BLaER1 treated with 17β-estradiol and CSF1 and Interleukin-3, amounts not matched to agents 10 nM and 100 nM (cell line): ENCODE results near the gene TMEM269.
A peak's percentile ranks its signal among the peaks of the same experiment; 100 is the strongest.

ENCODE experiments used
- H3K27ac ChIP-seq, 11 experiments: shearing (Covaris generic); formaldehyde crosslinking; 2 replicates each; pipeline ENCODE4 v1.8.1; 2022
- H3K27me3 ChIP-seq, 11 experiments: shearing (Covaris generic); formaldehyde crosslinking; 2 replicates each; pipeline ENCODE4 v1.8.1; 2022
- H3K36me3 ChIP-seq, 11 experiments: shearing (Covaris generic); formaldehyde crosslinking; 2 replicates each; pipeline ENCODE4 v1.8.1; 2022
- H3K4me1 ChIP-seq, 10 experiments: shearing (Covaris generic); formaldehyde crosslinking; 2 replicates each; pipeline ENCODE4 v1.8.1; 2022
- H3K4me2 ChIP-seq, 11 experiments: shearing (Covaris generic); formaldehyde crosslinking; 2 replicates each; pipeline ENCODE4 v1.8.1; 2022
- H3K4me3 ChIP-seq, 10 experiments: shearing (Covaris generic); formaldehyde crosslinking; 2 replicates each; pipeline ENCODE4 v1.8.1; 2022
- H3K9ac ChIP-seq, 11 experiments: shearing (Covaris generic); formaldehyde crosslinking; 2 replicates each; pipeline ENCODE4 v1.8.1; 2022
- H3K9me3 ChIP-seq, 11 experiments: shearing (Covaris generic); formaldehyde crosslinking; replicated peaks in 1 of 11; 2 replicates each; pipeline ENCODE4 v1.8.1; 2022
- H4K20me1 ChIP-seq, 11 experiments: shearing (Covaris generic); formaldehyde crosslinking; 2 replicates each; pipeline ENCODE4 v1.8.1; 2022
- Cebpa-rat ChIP-seq, 11 experiments: shearing (Covaris generic); IDR thresholded peaks; 2 replicates each; pipeline ENCODE4 v1.8.1; 2022

The TMEM269 gene

DNA sequence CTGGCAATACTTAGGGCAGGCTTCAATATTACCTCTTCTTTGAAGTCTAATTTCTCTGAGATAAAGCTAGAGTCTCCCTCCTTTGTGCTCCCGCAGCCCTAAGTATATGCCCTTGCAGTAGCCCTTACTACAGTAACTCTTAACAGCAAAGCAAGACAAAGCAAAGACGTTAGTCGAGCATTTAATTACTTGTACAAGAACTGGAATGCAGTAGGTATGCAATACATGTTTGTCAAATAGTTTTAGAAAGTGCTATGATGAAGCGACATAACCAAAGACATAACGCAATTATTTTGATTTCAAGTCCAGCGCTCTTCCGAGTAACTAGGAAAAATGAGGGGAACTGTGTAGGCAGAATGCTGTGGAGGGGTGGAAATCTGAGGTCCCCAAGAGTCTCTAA is 19.5 kb upstream of the TMEM269 start:
- no peaks in the 10 kb centered on the region for H3K27me3 ChIP-seq
- peaks cover 47 to 57% (median 51%) of the 10 kb centered on the region in 10 experiments for H3K4me1 ChIP-seq
- H3K4me2 ChIP-seq = peak overlapping the region; percentile 85 to 95 (median 93)
- peaks cover 17 to 51% (median 40%) of the 10 kb centered on the region in 11 experiments; a peak in 21 of 22 replicates for H3K36me3 ChIP-seq
- no peak for TF ChIP-seq Cebpa-rat (IDR thresholded peaks at IDR 0.05)
- no peaks in the 10 kb centered on the region for H3K9me3 ChIP-seq
- peaks cover 7 to 46% (median 31%) of the 10 kb centered on the region in 11 experiments; a peak in 19 of 22 replicates for H4K20me1 ChIP-seq
- peak overlapping the region; percentile 90 to 96 (median 93) for H3K9ac ChIP-seq
- peak overlapping the region; percentile 87 to 99 (median 96) for H3K4me3 ChIP-seq
- peak overlapping the region in 6 of 11 experiments; percentile 81 to 91 (median 86); a peak in 6 of 22 replicates for H3K27ac ChIP-seq

DNA sequence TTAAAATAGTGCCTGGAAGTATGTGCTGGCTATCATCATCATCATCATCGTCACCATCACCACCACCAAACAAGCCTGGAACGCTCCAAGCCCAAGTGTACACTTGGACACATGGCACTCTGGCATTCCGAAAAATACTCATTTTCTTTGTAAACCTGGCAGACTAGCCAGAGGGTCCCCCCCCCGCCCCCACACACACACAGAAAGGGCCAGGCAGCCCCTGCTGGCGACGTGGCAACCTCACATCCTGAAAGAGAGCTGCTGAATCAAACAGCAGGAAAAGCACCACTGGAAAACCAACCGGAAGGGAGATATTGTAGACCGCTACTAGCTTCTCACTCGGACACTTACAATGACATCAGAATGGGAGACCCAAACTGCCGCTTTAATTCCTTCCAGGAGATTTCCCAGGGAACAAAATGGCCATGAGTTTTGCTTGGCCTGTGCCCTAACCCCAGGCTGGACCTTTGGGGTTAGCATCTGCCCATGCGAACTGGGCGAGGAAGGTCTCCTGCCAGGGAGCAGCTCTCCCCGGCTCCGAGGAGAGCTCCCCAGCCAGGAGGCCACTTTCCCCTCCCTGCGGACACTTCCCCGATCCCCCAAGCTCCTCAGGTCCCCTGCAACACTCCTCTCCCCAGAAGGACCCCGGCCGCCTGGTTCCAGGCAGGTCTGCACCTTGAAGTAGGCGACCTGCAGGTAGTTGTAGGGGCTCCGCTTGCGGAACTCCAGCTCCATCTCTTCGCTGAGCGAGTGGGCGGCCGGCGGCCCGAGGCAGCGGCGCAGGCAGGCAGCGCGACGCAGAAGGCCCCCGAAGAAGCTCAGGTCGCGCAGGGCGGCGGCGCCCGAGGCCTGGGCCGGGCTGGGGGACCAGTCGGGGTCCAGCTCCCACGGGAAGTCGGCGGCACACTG is 18.7 kb upstream of the TMEM269 start:
- TF ChIP-seq Cebpa-rat (IDR thresholded peaks at IDR 0.05) = no peak
- H4K20me1 ChIP-seq = peaks cover 7 to 51% (median 31%) of the 10 kb centered on the region in 11 experiments; a peak in 19 of 22 replicates
- H3K9ac ChIP-seq = peak overlapping the region; percentile 90 to 96 (median 93)
- H3K4me3 ChIP-seq = peak overlapping the region; percentile 87 to 99 (median 96)
- H3K36me3 ChIP-seq = peaks cover 14 to 51% (median 37%) of the 10 kb centered on the region in 11 experiments; a peak in 21 of 22 replicates
- H3K27ac ChIP-seq = peak overlapping the region; percentile 72 to 91 (median 85)
- H3K4me2 ChIP-seq = peak overlapping the region; percentile 85 to 95 (median 93)
- no peaks in the 10 kb centered on the region for H3K27me3 ChIP-seq
- H3K9me3 ChIP-seq = no peaks in the 10 kb centered on the region
- peaks cover 47 to 54% (median 52%) of the 10 kb centered on the region in 10 experiments for H3K4me1 ChIP-seq

DNA sequence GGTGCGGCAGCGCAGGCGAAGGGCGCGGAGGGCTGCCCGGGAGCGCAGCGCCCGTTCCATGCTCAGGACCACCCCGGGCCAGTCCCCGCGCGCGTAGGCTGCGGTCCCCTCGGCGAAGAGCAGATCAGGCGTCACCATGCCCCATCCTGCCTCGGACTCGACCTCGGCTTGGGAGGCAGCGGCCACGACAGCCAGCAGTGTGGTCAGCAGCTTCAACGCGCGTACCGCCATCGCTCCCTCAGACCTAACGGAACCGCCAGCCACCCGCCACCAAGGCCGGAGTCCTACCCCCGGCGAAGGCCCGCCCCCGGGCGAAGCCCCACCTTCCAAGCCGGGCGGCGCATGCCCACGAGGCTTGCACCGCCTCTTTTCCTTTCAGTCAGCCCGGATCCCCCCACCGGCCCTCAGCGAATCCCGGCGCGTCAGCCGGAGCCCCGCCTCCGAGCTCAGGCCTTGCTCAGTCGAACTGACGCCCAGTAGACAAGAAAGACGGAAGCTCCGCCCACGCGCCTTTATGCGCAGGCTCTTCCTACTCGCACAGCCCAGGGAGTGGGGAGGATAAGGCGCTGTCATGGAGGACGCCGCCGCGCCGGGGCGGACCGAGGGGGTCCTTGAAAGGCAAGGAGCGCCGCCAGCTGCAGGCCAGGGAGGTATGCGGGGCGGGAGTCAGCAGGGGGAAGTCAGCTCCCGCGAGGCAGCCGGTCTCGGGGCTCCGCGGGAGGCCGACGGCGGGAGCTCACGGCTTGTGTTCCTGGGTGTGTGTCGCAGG is 17.9 kb upstream of the TMEM269 start, which contains the start of the genes C1orf50 and P3H1:
TSS of gene C1orf50 (plus strand) at position 509 of the 769 bp plus-strand sequence. CDS start at position 572, 63 bp downstream.
TSS of gene P3H1 (minus strand) at position 288 of the 769 bp plus-strand sequence. CDS start at position 231, 57 bp downstream.
- H3K4me2 ChIP-seq = peak within 1 kb of the TSS; percentile 89 to 95 (median 93)
- H3K27me3 ChIP-seq = no peaks in the 10 kb centered on the region
- peak within 1 kb of the TSS; percentile 87 to 99 (median 96) for H3K4me3 ChIP-seq
- TF ChIP-seq Cebpa-rat (IDR thresholded peaks at IDR 0.05) = no peak
- H4K20me1 ChIP-seq = peaks cover 7 to 56% (median 31%) of the 10 kb centered on the region in 11 experiments; a peak in 19 of 22 replicates
- H3K36me3 ChIP-seq = peaks cover 7 to 49% (median 31%) of the 10 kb centered on the region in 11 experiments; a peak in 20 of 22 replicates
- peak within 1 kb of the TSS; percentile 90 to 96 (median 93) for H3K9ac ChIP-seq
- H3K27ac ChIP-seq = peak within 1 kb of the TSS; percentile 81 to 91 (median 87)
- H3K4me1 ChIP-seq = peaks cover 47 to 54% (median 52%) of the 10 kb centered on the region in 10 experiments
- H3K9me3 ChIP-seq = no peaks in the 10 kb centered on the region

DNA sequence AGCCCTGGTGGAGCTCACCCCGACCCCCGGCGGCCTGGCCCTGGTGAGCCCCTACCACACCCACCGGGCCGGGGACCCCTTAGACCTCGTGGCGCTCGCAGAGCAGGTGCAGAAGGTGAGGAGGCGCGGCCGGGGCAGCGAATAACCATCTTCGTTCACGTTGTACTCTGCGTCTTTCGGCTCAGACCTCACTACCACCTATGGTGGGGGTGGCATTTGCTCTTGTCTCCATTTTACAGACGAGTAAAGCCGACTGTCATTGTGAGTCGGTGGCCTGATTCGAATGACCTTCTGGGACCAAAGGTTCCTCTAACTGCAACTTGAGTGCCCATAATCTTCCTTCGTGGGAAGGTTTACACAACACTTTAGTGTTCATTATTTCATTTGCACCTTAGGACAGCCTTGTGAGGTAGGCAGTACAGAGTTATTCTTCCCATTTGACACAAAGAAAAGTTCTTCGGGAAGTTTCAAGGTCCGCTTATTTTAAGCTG is 17.2 kb upstream of the TMEM269 start:
- Histone ChIP-seq H3K27me3 (no peaks in the 10 kb centered on the region), H3K9ac (peak overlapping the region; percentile 90 to 96 (median 93)), H4K20me1 (peaks cover 7 to 58% (median 27%) of the 10 kb centered on the region in 11 experiments; a peak in 19 of 22 replicates), H3K4me3 (peak overlapping the region; percentile 87 to 99 (median 96)), H3K4me2 (peak overlapping the region; percentile 80 to 93 (median 90)), H3K4me1 (peaks cover 42 to 52% (median 47%) of the 10 kb centered on the region in 10 experiments), H3K36me3 (peaks cover 3 to 49% (median 30%) of the 10 kb centered on the region in 11 experiments; a peak in 19 of 22 replicates), H3K9me3 (no peaks in the 10 kb centered on the region), H3K27ac (peak overlapping the region; percentile 81 to 91 (median 87))
- no peak for TF ChIP-seq Cebpa-rat (IDR thresholded peaks at IDR 0.05)

DNA sequence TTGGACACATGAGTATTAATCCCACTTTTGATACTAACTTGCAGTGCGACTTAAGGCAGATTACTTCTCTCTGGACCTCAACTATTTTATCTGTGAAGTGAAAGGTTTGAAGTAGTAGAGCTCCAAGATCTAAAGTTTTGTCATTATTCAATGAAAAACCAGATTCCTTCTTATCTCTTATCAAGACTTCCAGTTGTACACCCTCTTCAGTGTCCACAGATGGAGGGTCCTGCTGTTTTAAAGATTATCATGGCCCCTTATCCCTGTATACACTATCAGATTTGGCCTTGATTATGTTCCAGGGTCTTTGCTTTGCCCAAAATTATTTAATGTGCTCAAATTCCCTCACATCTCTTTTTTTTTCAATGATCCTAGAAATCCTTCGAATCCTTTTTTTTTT is 16.6 kb upstream of the TMEM269 start:
- Histone ChIP-seq H3K4me1 (peaks cover 36 to 46% (median 42%) of the 10 kb centered on the region in 10 experiments), H3K4me2 (peak overlapping the region; percentile 80 to 93 (median 90)), H3K9me3 (no peaks in the 10 kb centered on the region), H3K27me3 (no peaks in the 10 kb centered on the region), H3K27ac (peak overlapping the region in 7 of 11 experiments; percentile 81 to 90 (median 87); a peak in 9 of 22 replicates), H3K4me3 (peak overlapping the region; percentile 87 to 99 (median 96)), H3K9ac (peak overlapping the region; percentile 90 to 96 (median 93)), H3K36me3 (peaks cover 4 to 48% (median 32%) of the 10 kb centered on the region in 11 experiments; a peak in 20 of 22 replicates), H4K20me1 (peaks cover 8 to 59% (median 25%) of the 10 kb centered on the region in 11 experiments; a peak in 19 of 22 replicates)
- TF ChIP-seq Cebpa-rat (IDR thresholded peaks at IDR 0.05) = no peak

DNA sequence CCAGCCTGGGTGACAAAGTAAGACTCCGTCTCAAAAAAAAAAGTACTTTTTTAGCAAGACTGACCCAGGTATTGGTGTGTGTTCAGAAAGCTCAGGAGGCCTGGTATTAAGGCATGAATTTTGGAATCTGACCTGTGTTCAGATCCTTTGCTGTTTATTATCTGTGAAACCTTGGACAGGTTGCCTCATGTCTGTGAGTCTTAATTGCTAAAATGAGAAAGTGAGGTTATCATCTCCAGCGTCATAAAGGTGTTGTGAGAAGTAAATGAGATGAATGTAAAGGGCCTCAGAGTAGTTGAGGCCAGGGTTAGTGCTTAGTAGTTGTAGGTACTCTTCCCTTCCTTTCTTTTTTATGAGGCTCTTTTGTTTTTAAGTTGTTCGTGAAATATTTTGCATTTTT is 15.0 kb upstream of the TMEM269 start:
- Histone ChIP-seq H3K4me2 (peak overlapping the region in 5 of 11 experiments; percentile 11 to 93 (median 90); a peak in 5 of 22 replicates), H3K27ac (no peak overlapping the region), H3K4me1 (peaks cover 19 to 32% (median 28%) of the 10 kb centered on the region in 10 experiments), H3K9me3 (no peaks in the 10 kb centered on the region), H3K27me3 (no peaks in the 10 kb centered on the region), H3K4me3 (no peak overlapping the region), H4K20me1 (peaks cover 7 to 59% (median 15%) of the 10 kb centered on the region in 11 experiments; a peak in 19 of 22 replicates), H3K36me3 (peaks cover 19 to 58% (median 47%) of the 10 kb centered on the region in 11 experiments), H3K9ac (no peak overlapping the region)
- TF ChIP-seq Cebpa-rat (IDR thresholded peaks at IDR 0.05) = no peak

DNA sequence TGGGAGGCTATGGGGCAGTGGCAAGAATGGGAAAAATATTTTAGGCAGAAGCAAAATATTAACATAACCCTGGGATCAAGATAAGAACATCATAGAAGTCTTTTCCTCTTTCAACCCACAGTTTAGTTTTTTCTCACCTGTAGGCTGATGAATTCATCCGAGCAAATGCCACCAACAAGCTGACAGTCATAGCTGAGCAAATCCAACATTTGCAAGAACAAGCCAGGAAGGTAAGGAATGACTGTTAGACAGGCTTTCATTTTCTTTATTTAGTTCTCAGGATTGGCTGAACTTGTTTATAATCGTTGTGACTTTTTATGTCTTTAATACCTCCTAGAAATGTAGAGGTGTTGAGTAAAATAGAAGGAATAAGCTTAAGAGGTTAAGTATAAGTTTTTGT is 11.4 kb upstream of the TMEM269 start:
- Histone ChIP-seq H4K20me1 (peaks cover 0 to 49% (median 19%) of the 10 kb centered on the region in 11 experiments; a peak in 12 of 22 replicates), H3K4me2 (no peak overlapping the region), H3K9me3 (no peaks in the 10 kb centered on the region), H3K27me3 (no peaks in the 10 kb centered on the region), H3K9ac (no peak overlapping the region), H3K36me3 (peaks cover 54 to 95% (median 83%) of the 10 kb centered on the region in 11 experiments), H3K4me3 (no peak overlapping the region), H3K4me1 (peaks cover 1 to 16% (median 13%) of the 10 kb centered on the region in 10 experiments), H3K27ac (no peak overlapping the region)
- TF ChIP-seq Cebpa-rat (IDR thresholded peaks at IDR 0.05) = no peak
